Measurements from ENCODE around the gene TRIM69. TPM values are rescaled to one million over a fixed set of nuclear protein-coding genes. Genes with fewer than 3 reads are reported as not detected.
"Not testable (repeated sequence)": the region's sequence is repeated elsewhere in the genome, so short reads cannot be mapped to it uniquely, and the experiment has no call there.

TRIM69 gene
- polyA plus RNA-seq, 1 donor from 2014 or later = 38.3 TPM

- no peaks in the 10 kb centered on the region for H3F3A ChIP-seq (ENCODE audit: insufficient read depth, low read length, poor library complexity, severe bottlenecking)
- no peaks in the 10 kb centered on the region for H3K27me3 ChIP-seq (ENCODE audit: insufficient read depth, low read depth, low read length)
- no peak for TF ChIP-seq RAD21 (conservative IDR thresholded peaks at IDR 0.05)
- TF ChIP-seq POLR2AphosphoS5 (IDR thresholded peaks at IDR 0.05) = no peak
- TF ChIP-seq EZH2 (IDR thresholded peaks at IDR 0.05; ENCODE audit: borderline replicate concordance, insufficient read depth, low read length, poor library complexity, severe bottlenecking) = no peak
- TF ChIP-seq, protein P1, sequence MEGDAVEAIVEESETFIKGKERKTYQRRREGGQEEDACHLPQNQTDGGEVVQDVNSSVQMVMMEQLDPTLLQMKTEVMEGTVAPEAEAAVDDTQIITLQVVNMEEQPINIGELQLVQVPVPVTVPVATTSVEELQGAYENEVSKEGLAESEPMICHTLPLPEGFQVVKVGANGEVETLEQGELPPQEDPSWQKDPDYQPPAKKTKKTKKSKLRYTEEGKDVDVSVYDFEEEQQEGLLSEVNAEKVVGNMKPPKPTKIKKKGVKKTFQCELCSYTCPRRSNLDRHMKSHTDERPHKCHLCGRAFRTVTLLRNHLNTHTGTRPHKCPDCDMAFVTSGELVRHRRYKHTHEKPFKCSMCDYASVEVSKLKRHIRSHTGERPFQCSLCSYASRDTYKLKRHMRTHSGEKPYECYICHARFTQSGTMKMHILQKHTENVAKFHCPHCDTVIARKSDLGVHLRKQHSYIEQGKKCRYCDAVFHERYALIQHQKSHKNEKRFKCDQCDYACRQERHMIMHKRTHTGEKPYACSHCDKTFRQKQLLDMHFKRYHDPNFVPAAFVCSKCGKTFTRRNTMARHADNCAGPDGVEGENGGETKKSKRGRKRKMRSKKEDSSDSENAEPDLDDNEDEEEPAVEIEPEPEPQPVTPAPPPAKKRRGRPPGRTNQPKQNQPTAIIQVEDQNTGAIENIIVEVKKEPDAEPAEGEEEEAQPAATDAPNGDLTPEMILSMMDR (IDR thresholded peaks at IDR 0.05; ENCODE audit: poor library complexity, severe bottlenecking) = no peak
- TF ChIP-seq MXI1 (conservative IDR thresholded peaks at IDR 0.05; ENCODE audit: poor library complexity, severe bottlenecking) = no peak
- TF ChIP-seq TAF1 (IDR thresholded peaks at IDR 0.05; ENCODE audit: low read depth) = no peak
- TF ChIP-seq EP300 (conservative IDR thresholded peaks at IDR 0.05; ENCODE audit: poor library complexity, severe bottlenecking) = no peak
- TF ChIP-seq SMC3 (conservative IDR thresholded peaks at IDR 0.05; ENCODE audit: poor library complexity) = no peak
- TF ChIP-seq, protein P2, sequence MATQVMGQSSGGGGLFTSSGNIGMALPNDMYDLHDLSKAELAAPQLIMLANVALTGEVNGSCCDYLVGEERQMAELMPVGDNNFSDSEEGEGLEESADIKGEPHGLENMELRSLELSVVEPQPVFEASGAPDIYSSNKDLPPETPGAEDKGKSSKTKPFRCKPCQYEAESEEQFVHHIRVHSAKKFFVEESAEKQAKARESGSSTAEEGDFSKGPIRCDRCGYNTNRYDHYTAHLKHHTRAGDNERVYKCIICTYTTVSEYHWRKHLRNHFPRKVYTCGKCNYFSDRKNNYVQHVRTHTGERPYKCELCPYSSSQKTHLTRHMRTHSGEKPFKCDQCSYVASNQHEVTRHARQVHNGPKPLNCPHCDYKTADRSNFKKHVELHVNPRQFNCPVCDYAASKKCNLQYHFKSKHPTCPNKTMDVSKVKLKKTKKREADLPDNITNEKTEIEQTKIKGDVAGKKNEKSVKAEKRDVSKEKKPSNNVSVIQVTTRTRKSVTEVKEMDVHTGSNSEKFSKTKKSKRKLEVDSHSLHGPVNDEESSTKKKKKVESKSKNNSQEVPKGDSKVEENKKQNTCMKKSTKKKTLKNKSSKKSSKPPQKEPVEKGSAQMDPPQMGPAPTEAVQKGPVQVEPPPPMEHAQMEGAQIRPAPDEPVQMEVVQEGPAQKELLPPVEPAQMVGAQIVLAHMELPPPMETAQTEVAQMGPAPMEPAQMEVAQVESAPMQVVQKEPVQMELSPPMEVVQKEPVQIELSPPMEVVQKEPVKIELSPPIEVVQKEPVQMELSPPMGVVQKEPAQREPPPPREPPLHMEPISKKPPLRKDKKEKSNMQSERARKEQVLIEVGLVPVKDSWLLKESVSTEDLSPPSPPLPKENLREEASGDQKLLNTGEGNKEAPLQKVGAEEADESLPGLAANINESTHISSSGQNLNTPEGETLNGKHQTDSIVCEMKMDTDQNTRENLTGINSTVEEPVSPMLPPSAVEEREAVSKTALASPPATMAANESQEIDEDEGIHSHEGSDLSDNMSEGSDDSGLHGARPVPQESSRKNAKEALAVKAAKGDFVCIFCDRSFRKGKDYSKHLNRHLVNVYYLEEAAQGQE (IDR thresholded peaks at IDR 0.05; ENCODE audit: borderline replicate concordance) = no peak
- no peak overlapping the region for H3K4me2 ChIP-seq (ENCODE audit: low read length)
- H4K20me1 ChIP-seq (ENCODE audit: insufficient read depth) = no peaks in the 10 kb centered on the region
- H3K36me3 ChIP-seq (ENCODE audit: insufficient read depth, low read length) = no peaks in the 10 kb centered on the region
- no peak overlapping the region for H3K4me3 ChIP-seq (ENCODE audit: low read length)
- no peaks in the 10 kb centered on the region for H3K9me2 ChIP-seq (ENCODE audit: insufficient read depth, low read length)
- H3K79me2 ChIP-seq (replicated peaks; ENCODE audit: insufficient read depth, low read length) = no peaks in the 10 kb centered on the region
- no peak overlapping the region for H2AFZ ChIP-seq (ENCODE audit: low read depth, low read length)
- no peaks in the 10 kb centered on the region for H3K9me3 ChIP-seq (ENCODE audit: low read length)
- H3K27ac ChIP-seq (ENCODE audit: low read length) = no peak overlapping the region
- no peak overlapping the region for H3K9ac ChIP-seq (ENCODE audit: low read length)
Observed at GRCh38 chr15:44738340-44738984, 2.1 kb downstream of the TRIM69 start.

GRCh38 chr15:44739222-44739847 lies 3.0 kb downstream of the TRIM69 start:
- not testable (repeated sequence) for H3K4me3 ChIP-seq (ENCODE audit: low read length); H3K4me2 ChIP-seq (ENCODE audit: low read length); H3K79me2 ChIP-seq (replicated peaks; ENCODE audit: insufficient read depth, low read length); H3K9me2 ChIP-seq (ENCODE audit: insufficient read depth, low read length); H4K20me1 ChIP-seq (ENCODE audit: insufficient read depth); H3F3A ChIP-seq (ENCODE audit: insufficient read depth, low read length, poor library complexity, severe bottlenecking); H3K36me3 ChIP-seq (ENCODE audit: insufficient read depth, low read length); H3K27ac ChIP-seq (ENCODE audit: low read length); H2AFZ ChIP-seq (ENCODE audit: low read depth, low read length); H3K9me3 ChIP-seq (ENCODE audit: low read length); H3K9ac ChIP-seq (ENCODE audit: low read length); H3K27me3 ChIP-seq (ENCODE audit: insufficient read depth, low read depth, low read length)

GRCh38 chr15:44743454-44743853 lies 7.1 kb downstream of the TRIM69 start:
- H3K4me3 ChIP-seq (ENCODE audit: low read length) = not testable (repeated sequence)

More at GRCh38 chr15:44743454-44743853, 7.1 kb downstream of the TRIM69 start:
- H3K79me2 ChIP-seq (replicated peaks; ENCODE audit: insufficient read depth, low read length); H3F3A ChIP-seq (ENCODE audit: insufficient read depth, low read length, poor library complexity, severe bottlenecking); H3K9ac ChIP-seq (ENCODE audit: low read length); H3K4me2 ChIP-seq (ENCODE audit: low read length); H3K27ac ChIP-seq (ENCODE audit: low read length); H3K36me3 ChIP-seq (ENCODE audit: insufficient read depth, low read length); H2AFZ ChIP-seq (ENCODE audit: low read depth, low read length); H3K27me3 ChIP-seq (ENCODE audit: insufficient read depth, low read depth, low read length); H3K9me2 ChIP-seq (ENCODE audit: insufficient read depth, low read length); H3K9me3 ChIP-seq (ENCODE audit: low read length); H4K20me1 ChIP-seq (ENCODE audit: insufficient read depth): not testable (repeated sequence)
